ENCODE data around the gene RIPK4. TPM values are rescaled to one million over a fixed set of nuclear protein-coding genes. Genes with fewer than 3 reads are reported as not detected.

Gene RIPK4
- total RNA-seq (under 1 TPM in 4 of 9 donors, not detected in 5; 0.07 to 0.18 (median 0.15) TPM), polyA plus RNA-seq (under 1 TPM; 0.04 to 0.16 (median 0.07) TPM)
- long read RNA-seq, donor 1, result 0 reads
- long read RNA-seq, donor 2, result 0 reads
- long read RNA-seq, donor 3, result 0 reads
- long read RNA-seq, donor 4, result 0 reads
- long read RNA-seq, donor 5, result 0 reads
- long read RNA-seq, donor 6, result 0 reads
- long read RNA-seq, donor 7, result 0 reads
- long read RNA-seq, donor 8, result 0 reads
- long read RNA-seq, donor 9, result 0 reads
- long read RNA-seq, donor 10, result 0 reads

DNA sequence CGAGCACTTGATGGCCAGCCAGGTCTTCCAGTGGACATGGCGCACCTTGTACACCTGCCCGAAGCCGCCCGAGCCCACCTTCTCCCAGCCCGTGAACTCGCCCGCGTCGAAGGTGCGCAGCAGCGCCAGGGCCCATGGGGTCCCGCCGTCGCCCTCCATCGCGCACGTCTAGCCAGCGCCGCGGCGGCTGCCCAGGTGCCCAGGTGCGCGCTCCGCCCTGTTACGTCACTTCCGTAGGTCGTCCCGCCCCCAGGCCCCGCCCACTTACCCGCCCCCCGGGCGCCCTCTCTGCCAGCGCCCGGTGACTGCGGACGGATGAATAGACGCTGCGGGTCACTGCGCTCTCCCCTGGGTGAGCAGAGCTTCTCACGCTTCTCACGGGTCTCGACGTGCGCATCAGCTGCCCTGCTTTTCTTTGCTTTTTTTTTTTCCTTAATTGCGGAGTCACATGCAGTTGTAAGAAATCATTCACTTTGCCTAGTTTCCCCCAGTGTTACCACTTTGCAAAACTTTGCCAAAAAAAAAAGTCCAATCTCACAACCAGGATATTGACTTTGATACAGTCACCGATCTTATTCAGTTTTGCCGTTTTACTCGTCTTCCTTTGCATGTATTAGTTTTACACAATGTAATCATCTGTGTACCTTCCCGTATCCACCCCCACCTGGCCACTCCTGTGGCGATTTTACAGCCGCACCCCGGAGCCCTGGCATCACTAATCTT lies at the start of gene RIPK4:
RIPK4 (minus strand) TSS at position 170 of the 723 bp plus-strand sequence; CDS start at position 159, 11 bp downstream.
- no peak within 1 kb of the TSS for H3K27ac ChIP-seq
- DNase-seq, result no peak
- TF ChIP-seq POLR2A (IDR thresholded peaks at IDR 0.05), result no peak
- TF ChIP-seq, protein P1, sequence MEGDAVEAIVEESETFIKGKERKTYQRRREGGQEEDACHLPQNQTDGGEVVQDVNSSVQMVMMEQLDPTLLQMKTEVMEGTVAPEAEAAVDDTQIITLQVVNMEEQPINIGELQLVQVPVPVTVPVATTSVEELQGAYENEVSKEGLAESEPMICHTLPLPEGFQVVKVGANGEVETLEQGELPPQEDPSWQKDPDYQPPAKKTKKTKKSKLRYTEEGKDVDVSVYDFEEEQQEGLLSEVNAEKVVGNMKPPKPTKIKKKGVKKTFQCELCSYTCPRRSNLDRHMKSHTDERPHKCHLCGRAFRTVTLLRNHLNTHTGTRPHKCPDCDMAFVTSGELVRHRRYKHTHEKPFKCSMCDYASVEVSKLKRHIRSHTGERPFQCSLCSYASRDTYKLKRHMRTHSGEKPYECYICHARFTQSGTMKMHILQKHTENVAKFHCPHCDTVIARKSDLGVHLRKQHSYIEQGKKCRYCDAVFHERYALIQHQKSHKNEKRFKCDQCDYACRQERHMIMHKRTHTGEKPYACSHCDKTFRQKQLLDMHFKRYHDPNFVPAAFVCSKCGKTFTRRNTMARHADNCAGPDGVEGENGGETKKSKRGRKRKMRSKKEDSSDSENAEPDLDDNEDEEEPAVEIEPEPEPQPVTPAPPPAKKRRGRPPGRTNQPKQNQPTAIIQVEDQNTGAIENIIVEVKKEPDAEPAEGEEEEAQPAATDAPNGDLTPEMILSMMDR (IDR thresholded peaks at IDR 0.05), result no peak
- H3K4me1 ChIP-seq (replicated peaks in 1 of 2), result peaks cover 0 to 21% of the 10 kb centered on the region in 2 donors
- H3K36me3 ChIP-seq (replicated peaks in 1 of 2), result no peaks in the 10 kb centered on the region
- WGBS, 4 donors, result 5 to 11% (median 8%) methylated on average over 13 to 53 of the region's 53 CpGs
- H3K9me3 ChIP-seq (replicated peaks in 1 of 3), result no peaks in the 10 kb centered on the region
- peak within 1 kb of the TSS in 1 of 4 donors; percentile 17 for H3K4me3 ChIP-seq
- intact Hi-C loops (cut with DNase I), result no loop called here
- H3K27me3 ChIP-seq, result peaks cover 74% of the 10 kb centered on the region

DNA sequence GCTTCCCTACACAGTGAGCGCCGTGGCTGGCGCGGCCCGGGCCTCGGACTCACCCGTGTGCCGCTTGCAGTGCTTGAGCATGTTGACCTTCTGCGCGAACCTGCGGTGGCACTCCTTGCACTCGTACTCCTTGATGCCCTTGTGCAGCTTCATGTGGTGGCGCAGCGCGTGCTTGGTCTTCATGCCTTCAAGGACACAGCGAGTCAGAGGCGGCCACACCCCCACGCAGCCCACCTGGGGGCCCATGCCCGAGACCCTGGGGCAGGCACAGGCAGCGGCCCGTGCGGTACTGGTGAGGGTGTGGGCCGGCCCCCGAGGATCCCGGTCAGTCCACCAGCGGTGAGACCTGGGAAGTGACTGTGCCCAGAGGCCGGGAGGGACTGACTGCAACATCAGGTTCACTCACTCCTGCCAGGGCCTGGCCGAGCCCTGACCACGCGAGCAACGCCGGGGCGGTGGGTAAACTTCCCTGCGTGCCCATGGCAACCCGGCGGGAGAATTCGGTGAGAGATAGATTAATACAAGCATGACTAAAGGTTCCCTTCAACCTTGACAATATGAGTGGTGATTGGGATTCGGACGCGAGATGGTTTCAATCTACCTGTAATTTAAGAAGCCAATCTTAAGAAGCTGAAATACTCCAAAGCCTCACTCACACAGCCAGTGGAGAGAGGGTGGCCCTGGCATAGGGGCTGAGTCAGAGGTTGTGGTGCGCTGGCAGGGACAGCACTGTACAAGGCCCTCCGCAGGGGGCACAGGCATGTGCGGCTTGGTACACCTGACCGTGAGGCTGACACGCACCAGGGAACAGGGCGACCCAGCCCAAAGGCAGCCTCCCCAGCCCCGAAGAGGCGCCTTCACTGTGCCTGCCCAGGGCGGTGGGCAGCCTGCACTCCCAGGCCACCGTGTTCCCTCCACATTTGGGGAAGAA lies 49.1 kb upstream of the RIPK4 start:
- 78 to 84% (median 80%) methylated on average over 32 to 50 of the region's 50 CpGs for WGBS, 4 donors
- H3K4me3 ChIP-seq, result no peak overlapping the region
- peak overlapping the region in 2 of 5 donors; percentile 40 to 67 for H3K27ac ChIP-seq
- TF ChIP-seq POLR2A (IDR thresholded peaks at IDR 0.05), result no peak
- TF ChIP-seq, protein P1 (IDR thresholded peaks at IDR 0.05), result no peak
- intact Hi-C loops (cut with DNase I), result loop anchor here (5.0 to 10.0 kb wide), 3 partner anchors 59 to 301 kb away; partner anchors contain the start of gene PRDM15 (in 1 of the 2)
- no peaks in the 10 kb centered on the region for H3K27me3 ChIP-seq
- H3K36me3 ChIP-seq (replicated peaks in 1 of 2), result peaks cover 0 to 11% of the 10 kb centered on the region in 2 donors
- no peaks in the 10 kb centered on the region for H3K9me3 ChIP-seq (replicated peaks in 1 of 3)
- H3K4me1 ChIP-seq (replicated peaks in 1 of 2), result peaks cover 0 to 9% of the 10 kb centered on the region in 2 donors
- peak in 6 of 7 donors; percentile 47 to 73 (median 56) for DNase-seq

DNA sequence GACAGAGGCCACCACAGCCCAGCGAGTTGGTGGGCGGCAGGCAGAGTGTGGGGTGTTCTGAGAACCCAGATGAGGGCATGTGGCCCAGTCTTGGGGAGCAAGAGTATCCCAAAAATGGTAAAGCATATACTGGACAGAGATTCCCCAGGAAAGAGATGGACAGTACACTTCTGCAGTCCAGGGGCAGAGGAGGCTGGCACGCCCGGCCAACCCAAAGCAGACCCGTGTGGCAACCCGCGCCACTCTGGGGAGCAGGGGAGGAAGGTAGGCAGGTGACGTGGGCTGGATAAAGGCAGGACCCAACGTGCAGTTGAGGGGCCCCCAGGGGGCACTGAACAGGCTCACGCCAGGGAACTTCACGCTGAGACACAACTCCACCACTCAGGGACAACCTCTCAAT lies 46.4 kb upstream of the RIPK4 start:
- Histone ChIP-seq H3K27me3 (no peaks in the 10 kb centered on the region), H3K4me1 (replicated peaks in 1 of 2) (peaks cover 0 to 9% of the 10 kb centered on the region in 2 donors), H3K9me3 (replicated peaks in 1 of 3) (no peaks in the 10 kb centered on the region), H3K36me3 (replicated peaks in 1 of 2) (peaks cover 0 to 22% of the 10 kb centered on the region in 2 donors), H3K4me3 (no peak overlapping the region), H3K27ac (no peak overlapping the region)
- no peak for DNase-seq
- no peak for TF ChIP-seq POLR2A (IDR thresholded peaks at IDR 0.05)
- TF ChIP-seq, protein P1 (IDR thresholded peaks at IDR 0.05), result no peak
- intact Hi-C loops (cut with DNase I), result loop anchor here in 1 of 2 donors (10.0 kb wide), 1 partner anchor 62 kb away; the partner anchor contains the start of gene PRDM15
- WGBS, 4 donors, result 90 to 93% (median 92%) methylated on average over 11 of the region's 11 CpGs
